ENCODE data around the gene ADK.

Gene ADK

GRCh38 chr10:74377476-74377875 lies 226.5 kb downstream of the ADK start:
- Histone ChIP-seq H3K4me1 (ENCODE audit: low read depth, poor library complexity, severe bottlenecking) (no peaks in the 10 kb centered on the region), H3K4me2 (no peak overlapping the region), H3K79me2 (ENCODE audit: insufficient read depth, low read depth) (no peaks in the 10 kb centered on the region), H3K27me3 (ENCODE audit: insufficient read depth, low read depth) (no peaks in the 10 kb centered on the region), H3K4me3 (IDR thresholded peaks at IDR 0.05; ENCODE audit: insufficient read depth, low read depth, low read length) (no peak overlapping the region), H3K36me3 (ENCODE audit: insufficient read depth) (no peaks in the 10 kb centered on the region), H4K20me1 (ENCODE audit: insufficient read depth) (no peaks in the 10 kb centered on the region), H3K27ac (no peak overlapping the region), H3K9ac (no peak overlapping the region), H2AFZ (ENCODE audit: low read depth) (no peak overlapping the region)
- TF ChIP-seq CTCF (conservative IDR thresholded peaks at IDR 0.05; ENCODE audit: low read depth, low read length), result no peak

GRCh38 chr10:74379474-74379873 lies 228.5 kb downstream of the ADK start:
- Histone ChIP-seq H2AFZ (ENCODE audit: low read depth) (no peak overlapping the region), H3K79me2 (ENCODE audit: insufficient read depth, low read depth) (no peaks in the 10 kb centered on the region), H3K4me1 (ENCODE audit: low read depth, poor library complexity, severe bottlenecking) (peaks cover 4% of the 10 kb centered on the region), H3K36me3 (ENCODE audit: insufficient read depth) (no peaks in the 10 kb centered on the region), H3K27me3 (ENCODE audit: insufficient read depth, low read depth) (no peaks in the 10 kb centered on the region), H4K20me1 (ENCODE audit: insufficient read depth) (no peaks in the 10 kb centered on the region), H3K27ac (no peak overlapping the region), H3K9ac (no peak overlapping the region), H3K4me2 (no peak overlapping the region), H3K4me3 (IDR thresholded peaks at IDR 0.05; ENCODE audit: insufficient read depth, low read depth, low read length) (no peak overlapping the region)
- TF ChIP-seq CTCF (conservative IDR thresholded peaks at IDR 0.05; ENCODE audit: low read depth, low read length), result no peak

GRCh38 chr10:74380795-74381194 lies 229.8 kb downstream of the ADK start:
- TF ChIP-seq CTCF (conservative IDR thresholded peaks at IDR 0.05; ENCODE audit: low read depth, low read length), result no peak
- Histone ChIP-seq H3K79me2 (ENCODE audit: insufficient read depth, low read depth) (no peaks in the 10 kb centered on the region), H3K4me2 (no peak overlapping the region), H3K27me3 (ENCODE audit: insufficient read depth, low read depth) (no peaks in the 10 kb centered on the region), H3K4me3 (IDR thresholded peaks at IDR 0.05; ENCODE audit: insufficient read depth, low read depth, low read length) (no peak overlapping the region), H3K36me3 (ENCODE audit: insufficient read depth) (no peaks in the 10 kb centered on the region), H3K4me1 (ENCODE audit: low read depth, poor library complexity, severe bottlenecking) (peaks cover 5% of the 10 kb centered on the region), H2AFZ (ENCODE audit: low read depth) (no peak overlapping the region), H3K9ac (no peak overlapping the region), H4K20me1 (ENCODE audit: insufficient read depth) (no peaks in the 10 kb centered on the region), H3K27ac (no peak overlapping the region)

GRCh38 chr10:74381291-74381853 lies 230.4 kb downstream of the ADK start:
- H3K36me3 ChIP-seq (ENCODE audit: insufficient read depth), result no peaks in the 10 kb centered on the region
- no peak overlapping the region for H3K9ac ChIP-seq
- H3K4me3 ChIP-seq (IDR thresholded peaks at IDR 0.05; ENCODE audit: insufficient read depth, low read depth, low read length), result no peak overlapping the region
- H4K20me1 ChIP-seq (ENCODE audit: insufficient read depth), result no peaks in the 10 kb centered on the region
- H3K27ac ChIP-seq, result no peak overlapping the region
- H2AFZ ChIP-seq (ENCODE audit: low read depth), result no peak overlapping the region
- H3K4me1 ChIP-seq (ENCODE audit: low read depth, poor library complexity, severe bottlenecking), result peaks cover 5% of the 10 kb centered on the region
- H3K27me3 ChIP-seq (ENCODE audit: insufficient read depth, low read depth), result no peaks in the 10 kb centered on the region
- H3K4me2 ChIP-seq, result no peak overlapping the region
- TF ChIP-seq CTCF (conservative IDR thresholded peaks at IDR 0.05; ENCODE audit: low read depth, low read length), result no peak
- no peaks in the 10 kb centered on the region for H3K79me2 ChIP-seq (ENCODE audit: insufficient read depth, low read depth)
